Ovary (tissue), 9 donors: ENCODE measurements around the gene FGGY. TPM values are rescaled to one million over a fixed set of nuclear protein-coding genes. Genes with fewer than 3 reads are reported as not detected.

Experiments
- DNase-seq, 5 donors: peaks; one replicate each; pipeline ENCODE4 v3.0.0-alpha.2; 2019 to 2020
- H3K27ac ChIP-seq, 2 donors: fragments of 200-600 bp; one replicate each; pipeline versions ENCODE4 v1.5.1 to v1.8.0; 2019 to 2022
- H3K27me3 ChIP-seq: fragments of 200-600 bp; one replicate; pipeline ENCODE4 v1.8.0; 2022
- H3K36me3 ChIP-seq: fragments of 200-600 bp; sonication (generic); one replicate; pipeline ENCODE4 v1.5.1; 2019
- H3K4me1 ChIP-seq: one replicate; pipeline ENCODE4 v1.8.1; 2013; ENCODE audit warnings: mild to moderate bottlenecking, moderate library complexity; ENCODE audit not compliant: insufficient read depth
- H3K4me3 ChIP-seq: fragments of 200-600 bp; sonication (generic); one replicate; pipeline ENCODE4 v1.5.1; 2017
- H3K9me3 ChIP-seq, 2 donors: fragments of 200-600 bp in 1 of 2; sonication (generic) in 1 of 2; one replicate each; pipeline versions ENCODE4 v1.5.1 to v1.8.1; 2013 to 2019; ENCODE audit warnings: mild to moderate bottlenecking in 1 of 2, moderate library complexity in 1 of 2
- EP300 ChIP-seq: sonication (generic); formaldehyde crosslinking; IDR thresholded peaks from one replicate; pipeline ENCODE4 v1.6.1; 2017; ENCODE audit warnings: antibody characterized with exemption
- POLR2A ChIP-seq: fragments of 450-650 bp; IDR thresholded peaks from one replicate; pipeline ENCODE4 v1.6.1; 2017; ENCODE audit warnings: antibody characterized with exemption, mild to moderate bottlenecking, moderate library complexity
- WGBS, 3 donors: extraction: QIAGEN DNeasy Blood & Tissue Kit in 1 of 3; methylation state at CpG; one replicate each; pipeline versions ENCODE4 v1.1.5 to v1.1.7; 2013 to 2017; 5-methylcytosine and 5-hydroxymethylcytosine counted together
- intact Hi-C, 4 donors: fragments of 100-400 bp; cut with DNase I; formaldehyde crosslinking; loops; one replicate each; pipeline versions ENCODE4 v1.11.0 to v1.15.1; 2022 to 2023
- polyA plus RNA-seq, 2 donors: library from polyadenylated mRNA; stranded (reverse); fragments of 200-250 nt in 1 of 2; fragments of 350-450 nt in 1 of 2; fragmentation: Illumina TruSeq in 1 of 2; extraction: RNeasy Lipid Tissue Mini Kit (QIAGEN cat#74804) in 1 of 2; gene quantifications; one replicate each; pipeline ENCODE4 v1.2.3, GENCODE V29; 2013 to 2014
- total RNA-seq, 7 donors: library from RNA; depleted of rRNA in 2 of 7; stranded (reverse); fragments of >200 nt in 2 of 7; fragmentation: NEBNext Ultra II Directional in 3 of 7; extraction: Animal tissue kit (Norgen Biotek cat#: 25700) in 3 of 7; gene quantifications; one replicate each; pipeline versions ENCODE4 v1.1.0 to v1.2.4, GENCODE V29; 2016 to 2023
- TF ChIP-seq, protein P1 (sequence below), 3 donors: fragments of 450-650 bp in 2 of 3; fragments of 200-600 bp in 1 of 3; IDR thresholded peaks; one replicate each; pipeline versions ENCODE4 v1.5.1 to v1.8.0; 2016 to 2022; ENCODE audit warnings: antibody characterized with exemption in 3 of 3, mild to moderate bottlenecking in 1 of 3
- donor health status: DM: no; HTN: no; CAD: no; lungs with moderate emphysema.
- donor health status: DM: no; HTN: no; CAD: no.
- donor health status: Bipolar disorder and iron deficiency.
- donor health status: DM: yes; HTN: yes; CAD: no.
- donor health status: DM: no; HTN: no; CAD: no.
- donor health status: DM: yes; HTN: yes; CAD: no.

FGGY gene
- total and polyA plus RNA-seq, 9 donors: 7.9 to 62.0 (median 44.7) TPM

DNA sequence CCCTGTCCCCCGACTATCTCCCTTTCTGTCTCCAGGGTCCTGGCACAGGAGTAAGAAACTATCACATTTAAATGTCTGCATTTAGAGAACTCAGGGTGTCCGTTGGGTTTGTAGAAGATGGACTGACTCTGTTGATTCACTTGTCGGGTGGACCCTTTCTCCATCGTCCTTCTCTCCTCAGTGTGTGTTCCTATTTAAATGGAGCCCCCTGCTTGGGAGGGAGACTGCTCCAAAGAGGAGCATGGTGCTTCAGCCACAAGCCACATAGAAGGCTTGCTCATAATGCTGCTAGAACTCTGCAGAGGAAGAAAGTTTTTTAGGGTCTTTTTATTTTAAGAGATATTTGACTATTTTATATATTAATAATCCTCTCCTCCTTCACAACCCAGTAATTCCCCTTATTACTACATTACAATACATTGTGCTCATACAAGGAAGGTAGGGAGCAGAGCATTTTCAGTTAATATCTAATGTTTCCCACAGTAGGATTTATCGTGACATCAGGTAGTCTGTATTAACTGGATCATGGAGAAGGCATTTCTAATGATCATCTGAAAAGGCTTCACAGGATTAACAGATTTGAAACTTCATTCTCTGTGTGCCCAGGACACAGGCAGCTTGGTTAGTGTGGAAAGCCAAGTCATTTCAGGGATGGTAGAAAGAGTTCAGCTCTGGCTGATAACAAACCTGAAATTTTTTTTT lies 13.8 kb downstream of the FGGY start:
- no peak overlapping the region for H3K27ac ChIP-seq
- DNase-seq: no peak
- H3K4me3 ChIP-seq: no peak overlapping the region
- peaks cover 3% of the 10 kb centered on the region for H3K4me1 ChIP-seq
- TF ChIP-seq, protein P1, sequence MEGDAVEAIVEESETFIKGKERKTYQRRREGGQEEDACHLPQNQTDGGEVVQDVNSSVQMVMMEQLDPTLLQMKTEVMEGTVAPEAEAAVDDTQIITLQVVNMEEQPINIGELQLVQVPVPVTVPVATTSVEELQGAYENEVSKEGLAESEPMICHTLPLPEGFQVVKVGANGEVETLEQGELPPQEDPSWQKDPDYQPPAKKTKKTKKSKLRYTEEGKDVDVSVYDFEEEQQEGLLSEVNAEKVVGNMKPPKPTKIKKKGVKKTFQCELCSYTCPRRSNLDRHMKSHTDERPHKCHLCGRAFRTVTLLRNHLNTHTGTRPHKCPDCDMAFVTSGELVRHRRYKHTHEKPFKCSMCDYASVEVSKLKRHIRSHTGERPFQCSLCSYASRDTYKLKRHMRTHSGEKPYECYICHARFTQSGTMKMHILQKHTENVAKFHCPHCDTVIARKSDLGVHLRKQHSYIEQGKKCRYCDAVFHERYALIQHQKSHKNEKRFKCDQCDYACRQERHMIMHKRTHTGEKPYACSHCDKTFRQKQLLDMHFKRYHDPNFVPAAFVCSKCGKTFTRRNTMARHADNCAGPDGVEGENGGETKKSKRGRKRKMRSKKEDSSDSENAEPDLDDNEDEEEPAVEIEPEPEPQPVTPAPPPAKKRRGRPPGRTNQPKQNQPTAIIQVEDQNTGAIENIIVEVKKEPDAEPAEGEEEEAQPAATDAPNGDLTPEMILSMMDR (IDR thresholded peaks at IDR 0.05): no peak
- TF ChIP-seq EP300: no peak
- no peak for TF ChIP-seq POLR2A
- H3K36me3 ChIP-seq: no peaks in the 10 kb centered on the region
- H3K27me3 ChIP-seq: no peaks in the 10 kb centered on the region
- WGBS, 3 donors: 81 to 88% (median 83%) methylated on average over 5 of the region's 5 CpGs
- intact Hi-C loops: no loop called here
- H3K9me3 ChIP-seq: no peaks in the 10 kb centered on the region

- Histone ChIP-seq H3K27me3 (no peaks in the 10 kb centered on the region), H3K36me3 (no peaks in the 10 kb centered on the region), H3K4me1 (peaks cover 9% of the 10 kb centered on the region), H3K4me3 (no peak overlapping the region), H3K27ac (no peak overlapping the region), H3K9me3 (no peaks in the 10 kb centered on the region)
- intact Hi-C loops: no loop called here
- whole genome bisulfite sequencing, 3 donors: 97 to 98% (median 98%) methylated on average over 2 of the region's 2 CpGs
- DNase-seq: no peak
- TF ChIP-seq EP300 (no peak), POLR2A (no peak)
- TF ChIP-seq, protein P1 (IDR thresholded peaks at IDR 0.05): no peak
Observed at GRCh38 chr1:59314776-59315528, 18.1 kb downstream of the FGGY start.

DNA sequence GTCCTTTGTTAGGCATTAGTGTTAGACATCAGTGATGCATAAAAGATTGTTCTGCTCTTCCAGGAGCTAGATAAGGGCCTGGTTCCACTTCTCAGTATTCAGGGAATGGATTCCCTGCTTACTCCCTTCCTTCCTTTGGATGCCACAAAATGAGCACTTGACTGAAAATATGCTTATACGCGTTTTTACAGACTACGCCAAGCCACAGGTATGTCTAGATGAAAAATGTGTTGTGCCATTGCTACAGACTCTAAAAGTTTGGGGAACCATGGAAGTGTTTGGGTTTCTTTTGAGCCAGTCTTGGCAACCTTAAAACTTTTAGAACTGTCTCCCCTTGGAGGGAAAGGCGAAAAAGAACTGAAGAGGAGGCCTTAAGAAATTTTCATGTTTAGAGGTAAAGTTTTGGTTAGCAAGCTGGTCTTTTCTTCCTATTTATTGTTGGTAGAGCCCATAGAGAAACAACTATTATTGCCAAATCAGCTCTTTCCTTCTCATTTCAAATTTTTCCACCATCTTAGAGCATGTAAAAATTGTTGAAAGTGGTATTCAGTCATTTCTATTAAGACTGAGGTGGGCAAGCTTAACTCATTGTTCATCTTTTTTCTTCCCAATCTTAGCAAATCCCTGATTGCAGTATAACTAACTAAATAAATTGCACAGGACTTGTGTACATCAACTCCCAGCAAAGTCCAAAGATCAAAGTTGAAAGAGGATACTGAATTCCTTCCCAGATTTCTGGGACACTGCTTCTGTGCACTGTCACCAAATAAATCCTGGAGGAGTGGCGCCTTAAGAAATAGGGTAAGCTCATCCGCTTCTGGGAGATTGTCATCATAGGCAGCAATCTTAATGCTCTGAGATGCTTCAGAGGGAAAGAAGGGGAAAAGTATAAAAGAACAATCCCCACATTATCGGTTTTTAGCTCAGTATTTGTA lies 18.9 kb downstream of the FGGY start:
- Histone ChIP-seq H3K4me1 (peaks cover 9% of the 10 kb centered on the region), H3K36me3 (no peaks in the 10 kb centered on the region), H3K4me3 (no peak overlapping the region), H3K27ac (peak overlapping the region in 1 of 2 donors; percentile 34), H3K27me3 (no peaks in the 10 kb centered on the region), H3K9me3 (no peaks in the 10 kb centered on the region)
- DNase-seq: no peak
- WGBS, 3 donors: 75 to 82% (median 75%) methylated on average over 7 of the region's 7 CpGs
- intact Hi-C loops: no loop called here
- TF ChIP-seq EP300 (no peak), POLR2A (no peak)
- TF ChIP-seq, protein P1 (IDR thresholded peaks at IDR 0.05): no peak

GRCh38 chr1:59316497-59317128 lies 19.7 kb downstream of the FGGY start:
- TF ChIP-seq, protein P1 (IDR thresholded peaks at IDR 0.05): no peak
- TF ChIP-seq EP300 (no peak), POLR2A (no peak)
- no peaks in the 10 kb centered on the region for H3K27me3 ChIP-seq
- no peaks in the 10 kb centered on the region for H3K36me3 ChIP-seq
- peak in 1 of 5 donors; percentile 37 for DNase-seq
- peak overlapping the region; percentile 34 to 41 for H3K27ac ChIP-seq
- H3K9me3 ChIP-seq: no peaks in the 10 kb centered on the region
- intact Hi-C loops: no loop called here
- peaks cover 7% of the 10 kb centered on the region for H3K4me1 ChIP-seq
- H3K4me3 ChIP-seq: no peak overlapping the region
- WGBS, 3 donors: 8 to 19% (median 9%) methylated on average over 6 of the region's 6 CpGs
